K562 (cell line): Measurements from ENCODE around the gene TFEB. TPM values are rescaled to one million over a fixed set of nuclear protein-coding genes. Genes with fewer than 3 reads are reported as not detected.

Experiments used
- ATF7 ChIP-seq: fragments of 450-650 bp; IDR thresholded peaks from 2 replicates; pipeline ENCODE4 v1.7.1; 2014; ENCODE audit warnings: mild to moderate bottlenecking, moderate library complexity
- BMI1 ChIP-seq: fragments of 150-350 bp; IDR thresholded peaks from 2 replicates; pipeline ENCODE4 v1.6.1; 2014; ENCODE audit warnings: low read length
- BRF2 ChIP-seq: IDR thresholded peaks from 3 replicates; pipeline ENCODE4 v1.6.1; 2011; ENCODE audit warnings: borderline replicate concordance, mild to moderate bottlenecking; ENCODE audit not compliant: insufficient read length, insufficient read depth
- CSDE1 ChIP-seq, 2 experiments: fragments of 450-650 bp; IDR thresholded peaks; 2 replicates each; pipeline ENCODE4 v1.6.1; 2016; ENCODE audit warnings: mild to moderate bottlenecking in 1 of 2
- DLX4 ChIP-seq: fragments of 250-450 bp; sonication (Bioruptor Pico); IDR thresholded peaks from 2 replicates; pipeline ENCODE4 v1.6.1; 2021; ENCODE audit warnings: mild to moderate bottlenecking
- GATAD2A ChIP-seq: fragments of 450-650 bp; IDR thresholded peaks from 2 replicates; pipeline ENCODE4 v1.6.1; 2017
- HDAC1 ChIP-seq, 2 experiments: fragments of 450-650 bp; IDR thresholded peaks; 2 replicates each; pipeline ENCODE4 v1.6.1; 2016 to 2017; ENCODE audit warnings: inconsistent platforms in 1 of 2, mild to moderate bottlenecking in 1 of 2, moderate library complexity in 1 of 2
- HMG20B ChIP-seq: fragments of 250-450 bp; sonication (Bioruptor Pico); IDR thresholded peaks from 2 replicates; pipeline ENCODE4 v1.5.0; 2021; ENCODE audit warnings: mild to moderate bottlenecking
- HNRNPH1 ChIP-seq: fragments of 200-400 bp; formaldehyde crosslinking; optimal IDR thresholded peaks from 2 replicates; pipeline ENCODE3; 2017; ENCODE audit warnings: low read depth, mild to moderate bottlenecking, low read length, moderate library complexity
- HNRNPLL ChIP-seq: fragments of 200-400 bp; formaldehyde crosslinking; IDR thresholded peaks from 2 replicates; pipeline ENCODE4 v1.6.1; 2017; ENCODE audit warnings: low read length, low read depth, mild to moderate bottlenecking; ENCODE audit not compliant: poor library complexity, severe bottlenecking
- JUN ChIP-seq, 2 experiments: sonication (generic) in 1 of 2; formaldehyde crosslinking in 1 of 2; IDR thresholded peaks; 2 replicates each; pipeline versions ENCODE4 v1.6.1 to v1.8.0; 2012 to 2022; ENCODE audit warnings: borderline replicate concordance in 2 of 2, mild to moderate bottlenecking in 2 of 2, improper control_type of control experiment in 1 of 2, low read depth in 1 of 2, low read length in 1 of 2, missing genetic modification reagents in 1 of 2
- JUND ChIP-seq, 2 experiments: IDR thresholded peaks; 2 replicates in 1 of 2; 3 replicates in 1 of 2; pipeline ENCODE4 v1.6.1; 2011; ENCODE audit warnings: borderline replicate concordance in 2 of 2, low read depth in 2 of 2, low read length in 2 of 2, improper control_type of control experiment in 1 of 2, missing biosample characterization in 1 of 2, missing genetic modification characterization in 1 of 2, missing genetic modification reagents in 1 of 2
- KAT2B ChIP-seq: IDR thresholded peaks from one replicate; pipeline ENCODE4 v1.6.1; 2012; ENCODE audit warnings: low read depth, mild to moderate bottlenecking, control low read depth, inconsistent platforms, low read length, moderate library complexity
- KLF10 ChIP-seq: fragments of 250-450 bp; sonication (Bioruptor Pico); IDR thresholded peaks from 2 replicates; pipeline ENCODE4 v1.6.1; 2021; ENCODE audit warnings: matching md5 sums
- MTA1 ChIP-seq: fragments of 450-650 bp; IDR thresholded peaks from 2 replicates; pipeline ENCODE4 v1.6.1; 2017; ENCODE audit warnings: borderline replicate concordance
- NFIC ChIP-seq: fragments of 450-650 bp; IDR thresholded peaks from 2 replicates; pipeline ENCODE4 v1.6.1; 2017; ENCODE audit warnings: mild to moderate bottlenecking, inconsistent platforms
- NFRKB ChIP-seq: fragments of 450-650 bp; IDR thresholded peaks from 2 replicates; pipeline ENCODE4 v1.6.1; 2016; ENCODE audit warnings: low read depth
- POLR2A ChIP-seq: fragments of 450-650 bp; conservative IDR thresholded peaks from 2 replicates; pipeline ENCODE4 v1.6.1; 2016
- RBBP5 ChIP-seq: fragments of 200-600 bp; sonication (generic); IDR thresholded peaks from 2 replicates; pipeline ENCODE4 v1.6.1; 2012; ENCODE audit warnings: borderline replicate concordance, mild to moderate bottlenecking, low read length, control low read depth, inconsistent platforms; ENCODE audit not compliant: insufficient read depth, poor library complexity, severe bottlenecking
- RBM17 ChIP-seq: fragments of 200-400 bp; formaldehyde crosslinking; IDR thresholded peaks from 2 replicates; pipeline ENCODE4 v1.6.1; 2017; ENCODE audit warnings: low read depth, mild to moderate bottlenecking, low read length, borderline replicate concordance
- SAFB ChIP-seq: fragments of 200-400 bp; formaldehyde crosslinking; IDR thresholded peaks from 2 replicates; pipeline ENCODE4 v1.6.1; 2017; ENCODE audit warnings: low read depth, low read length, borderline replicate concordance
- STAT5B ChIP-seq: fragments of 250-450 bp; sonication (Bioruptor Pico); IDR thresholded peaks from 2 replicates; pipeline ENCODE4 v1.8.0; 2021; ENCODE audit warnings: mild to moderate bottlenecking, inconsistent platforms
- ZNF174 ChIP-seq: fragments of 250-450 bp; sonication (Bioruptor Pico); IDR thresholded peaks from 2 replicates; pipeline ENCODE4 v1.4.0; 2020; ENCODE audit warnings: mild to moderate bottlenecking
- ZNF449 ChIP-seq: fragments of 250-450 bp; sonication (Bioruptor Pico); IDR thresholded peaks from 2 replicates; pipeline ENCODE4 v1.8.0; 2022; ENCODE audit warnings: moderate library complexity, mild to moderate bottlenecking, inconsistent platforms
- ZNF561 ChIP-seq: fragments of 450-650 bp; formaldehyde crosslinking; conservative IDR thresholded peaks from 2 replicates; pipeline ENCODE4 v1.4.0; 2020; ENCODE audit warnings: mild to moderate bottlenecking, moderate library complexity
- ZNF644 ChIP-seq: fragments of 200-800 bp; sonication (Bioruptor generic); IDR thresholded peaks from 2 replicates; pipeline ENCODE4 v1.6.1; 2016; ENCODE audit warnings: low read depth, missing genetic modification characterization, missing compliant biosample characterization
- polyA plus RNA-seq, 8 experiments: library from polyadenylated mRNA; depleted of rRNA in 4 of 8; stranded (reverse) in 5 of 8; unstranded in 3 of 8; fragments of >200 nt; fragmentation: Nextera tagmentation in 2 of 8; fragmentation: Illumina TruSeq in 1 of 8; extraction: Ambion mirVana in 2 of 8; extraction: Trizol in 1 of 8; gene quantifications; 2 replicates each; pipeline versions ENCODE4 v1.2.1 to v1.2.3, GENCODE V29; 2011 to 2014; ENCODE audit warnings: inconsistent platforms in 1 of 8, missing spikeins in 1 of 8
- total RNA-seq, 7 experiments: library from RNA; depleted of rRNA in 6 of 7; stranded (reverse); fragments of >200 nt in 6 of 7; fragmentation: Illumina TruSeq in 2 of 7; extraction: Trizol in 2 of 7; gene quantifications; 2 replicates each; pipeline versions ENCODE4 v1.2.1 to v1.2.3, GENCODE V29; 2011 to 2021; ENCODE audit warnings: low replicate concordance in 1 of 7

TFEB gene
- total and polyA plus RNA-seq, 9 of the 15 experiments (the other 6 are each of a cell fraction or from before 2014, with no cell fraction given), result 0.04 to 4.7 (median 2.0) TPM

GRCh38 chr6:41747256-41748101, 12.1 kb upstream of the TFEB start, which contains the start of gene PGC (continued):
- TF ChIP-seq MTA1, result peak; percentile 58; the same call in 1 of the 2 replicates
- no peak for TF ChIP-seq GATAD2A
- TF ChIP-seq DLX4 (CRISPR knock-in tag), result no peak
- no peak for TF ChIP-seq HMG20B (CRISPR knock-in tag)
- no peak for TF ChIP-seq BRF2
- TF ChIP-seq ZNF449 (CRISPR knock-in tag), result no peak
- TF ChIP-seq STAT5B (CRISPR knock-in tag), result no peak
- TF ChIP-seq ZNF174 (CRISPR knock-in tag), result no peak
- TF ChIP-seq ZNF644, result peak; percentile 37; the same call in 1 of the 2 replicates
- TF ChIP-seq POLR2A, result no peak
- no peak for TF ChIP-seq CSDE1 (IDR thresholded peaks at IDR 0.05)
- TF ChIP-seq KLF10 (CRISPR knock-in tag), result no peak
- peak; percentile 47; the same call in 1 of the 2 replicates for TF ChIP-seq JUND (IDR thresholded peaks at IDR 0.05; ENCODE audit: borderline replicate concordance, low read depth, low read length)
- no peak for TF ChIP-seq JUND (tag; IDR thresholded peaks at IDR 0.05; ENCODE audit: borderline replicate concordance, low read depth, low read length)
- TF ChIP-seq RBM17, result no peak
- TF ChIP-seq KAT2B, result no peak
- no peak for TF ChIP-seq RBBP5
- peak; percentile 55; the same call in 1 of the 2 replicates for TF ChIP-seq NFIC
- TF ChIP-seq HNRNPLL, result peak; percentile 58
- TF ChIP-seq SAFB, result no peak
- TF ChIP-seq BMI1, result no peak
- TF ChIP-seq HDAC1 (IDR thresholded peaks at IDR 0.05), result 0 out of 4 replicates have a peak, but pooled peaks of 1 of the 2 experiments have one; percentile 8
- peak; percentile 83 for TF ChIP-seq ATF7
- no peak for TF ChIP-seq NFRKB
- TF ChIP-seq JUN (IDR thresholded peaks at IDR 0.05; ENCODE audit: borderline replicate concordance, low read depth, low read length), result no peak; the same call in 1 of the 2 replicates
- no peak for TF ChIP-seq JUN (CRISPR knock-in tag; IDR thresholded peaks at IDR 0.05; ENCODE audit: borderline replicate concordance)
- no peak for TF ChIP-seq HNRNPH1
- no peak for TF ChIP-seq ZNF561
